HepG2 (cell line): ENCODE results near the gene EPB41L5. TPM values are rescaled to one million over a fixed set of nuclear protein-coding genes. Genes with fewer than 3 reads are reported as not detected.

Source experiments
- ARNTL ChIP-seq: sonication (generic); formaldehyde crosslinking; IDR thresholded peaks from 2 replicates; pipeline ENCODE4 v1.4.0; 2020; ENCODE audit warnings: mild to moderate bottlenecking, missing genetic modification reagents
- ATF2 ChIP-seq: sonication (generic); formaldehyde crosslinking; IDR thresholded peaks from 2 replicates; pipeline ENCODE4 v1.4.0; 2020; ENCODE audit warnings: missing genetic modification reagents
- FIP1L1 ChIP-seq: fragments of 200-400 bp; formaldehyde crosslinking; IDR thresholded peaks from 2 replicates; pipeline ENCODE4 v1.6.1; 2018; ENCODE audit warnings: low read depth, mild to moderate bottlenecking, low read length, moderate library complexity, borderline replicate concordance; ENCODE audit not compliant: insufficient read depth
- FOXK1 ChIP-seq: sonication (generic); formaldehyde crosslinking; IDR thresholded peaks from 2 replicates; pipeline ENCODE4 v1.4.0; 2020; ENCODE audit warnings: low read depth, missing genetic modification reagents, borderline replicate concordance
- FOXK2 ChIP-seq: fragments of 450-650 bp; IDR thresholded peaks from 2 replicates; pipeline ENCODE4 v1.6.1; 2016
- GPN1 ChIP-seq: sonication (generic); formaldehyde crosslinking; IDR thresholded peaks from 2 replicates; pipeline ENCODE4 v1.5.1; 2020; ENCODE audit warnings: missing genetic modification reagents, borderline replicate concordance
- JUN ChIP-seq: sonication (generic); formaldehyde crosslinking; IDR thresholded peaks from 2 replicates; pipeline ENCODE4 v1.4.0; 2020; ENCODE audit warnings: mild to moderate bottlenecking, missing genetic modification reagents
- MXI1 ChIP-seq: IDR thresholded peaks from 3 replicates; pipeline ENCODE4 v1.6.1; 2012; ENCODE audit warnings: low read depth, low read length, inconsistent platforms, borderline replicate concordance
- POLR2AphosphoS2 ChIP-seq: IDR thresholded peaks from 2 replicates; pipeline ENCODE4 v1.6.1; 2011; ENCODE audit warnings: low read depth, low read length, improper control_type of control experiment
- RARA ChIP-seq: IDR thresholded peaks from 2 replicates; pipeline ENCODE4 v1.6.1; 2016; ENCODE audit warnings: missing genetic modification reagents, missing compliant biosample characterization
- SATB2 ChIP-seq: sonication (generic); formaldehyde crosslinking; IDR thresholded peaks from 2 replicates; pipeline ENCODE4 v1.5.0; 2020; ENCODE audit warnings: missing genetic modification reagents
- SIN3B ChIP-seq: fragments of 150-350 bp; IDR thresholded peaks from 2 replicates; pipeline ENCODE4 v1.6.1; 2014; ENCODE audit warnings: low read length
- SMAD3 ChIP-seq: sonication (generic); formaldehyde crosslinking; IDR thresholded peaks from 2 replicates; pipeline ENCODE4 v1.4.0; 2020; ENCODE audit warnings: missing genetic modification reagents
- TCF7L2 ChIP-seq: IDR thresholded peaks from 2 replicates; pipeline ENCODE4 v1.6.1; 2011; ENCODE audit warnings: mild to moderate bottlenecking, low read depth, low read length, moderate library complexity
- TGIF2 ChIP-seq: IDR thresholded peaks from 2 replicates; pipeline ENCODE4 v1.6.1; 2016; ENCODE audit warnings: control low read depth, missing compliant biosample characterization
- ZNF260 ChIP-seq: sonication (generic); formaldehyde crosslinking; IDR thresholded peaks from 2 replicates; pipeline ENCODE4 v1.4.0; 2020; ENCODE audit warnings: missing genetic modification reagents, low read depth, mild to moderate bottlenecking, borderline replicate concordance
- ZNF383 ChIP-seq: sonication (generic); formaldehyde crosslinking; IDR thresholded peaks from 2 replicates; pipeline ENCODE4 v1.4.0; 2020; ENCODE audit warnings: missing genetic modification reagents, mild to moderate bottlenecking, borderline replicate concordance
- ZNF569 ChIP-seq: sonication (generic); formaldehyde crosslinking; IDR thresholded peaks from 2 replicates; pipeline ENCODE4 v1.5.0; 2020; ENCODE audit warnings: mild to moderate bottlenecking, missing genetic modification reagents, moderate library complexity, borderline replicate concordance
- ZNF577 ChIP-seq: sonication (generic); formaldehyde crosslinking; IDR thresholded peaks from 2 replicates; pipeline ENCODE4 v1.4.0; 2020; ENCODE audit warnings: mild to moderate bottlenecking, low read depth, missing genetic modification reagents, borderline replicate concordance
- ZNF598 ChIP-seq: sonication (generic); formaldehyde crosslinking; IDR thresholded peaks from 2 replicates; pipeline ENCODE4 v1.5.1; 2020; ENCODE audit warnings: mild to moderate bottlenecking, missing genetic modification reagents, borderline replicate concordance
- ZNF704 ChIP-seq: sonication (generic); formaldehyde crosslinking; IDR thresholded peaks from 2 replicates; pipeline ENCODE4 v1.8.1; 2023; ENCODE audit warnings: mild to moderate bottlenecking, inconsistent platforms, moderate library complexity, missing genetic modification reagents, borderline replicate concordance
- ZSCAN12 ChIP-seq: sonication (generic); formaldehyde crosslinking; IDR thresholded peaks from 2 replicates; pipeline ENCODE4 v1.9.0; 2021; ENCODE audit warnings: mild to moderate bottlenecking, missing genetic modification reagents
- polyA plus RNA-seq, 8 experiments: library from polyadenylated mRNA; depleted of rRNA in 3 of 8; stranded (reverse) in 7 of 8; unstranded in 1 of 8; fragments of >200 nt; fragmentation: Illumina TruSeq in 4 of 8; extraction: Trizol in 4 of 8; gene quantifications; 2 replicates each; pipeline versions ENCODE4 v1.2.1 to v1.2.3, GENCODE V29; 2011 to 2016; ENCODE audit warnings: low read depth in 4 of 8, missing spikeins in 1 of 8, mixed read lengths in 1 of 8; ENCODE audit not compliant: insufficient read depth in 1 of 8
- total RNA-seq, 5 experiments: library from RNA; depleted of rRNA; stranded (reverse); fragments of >200 nt; fragmentation: Illumina TruSeq; extraction: Trizol; gene quantifications; 2 replicates each; pipeline ENCODE4 v1.2.3, GENCODE V29; 2016; ENCODE audit warnings: low read depth in 1 of 5
- TF ChIP-seq, protein P1 (sequence below): sonication (generic); formaldehyde crosslinking; IDR thresholded peaks from 2 replicates; pipeline ENCODE4 v1.4.0; 2020; ENCODE audit warnings: missing genetic modification reagents
- TF ChIP-seq, protein P2 (sequence below): fragments of 450-650 bp; IDR thresholded peaks from 2 replicates; pipeline ENCODE4 v1.6.1; 2016

Gene EPB41L5
- total and polyA plus RNA-seq, 2 of the 13 experiments (the other 11 are each of a cell fraction or from before 2014, with no cell fraction given): 40.5 to 47.5 TPM

DNA sequence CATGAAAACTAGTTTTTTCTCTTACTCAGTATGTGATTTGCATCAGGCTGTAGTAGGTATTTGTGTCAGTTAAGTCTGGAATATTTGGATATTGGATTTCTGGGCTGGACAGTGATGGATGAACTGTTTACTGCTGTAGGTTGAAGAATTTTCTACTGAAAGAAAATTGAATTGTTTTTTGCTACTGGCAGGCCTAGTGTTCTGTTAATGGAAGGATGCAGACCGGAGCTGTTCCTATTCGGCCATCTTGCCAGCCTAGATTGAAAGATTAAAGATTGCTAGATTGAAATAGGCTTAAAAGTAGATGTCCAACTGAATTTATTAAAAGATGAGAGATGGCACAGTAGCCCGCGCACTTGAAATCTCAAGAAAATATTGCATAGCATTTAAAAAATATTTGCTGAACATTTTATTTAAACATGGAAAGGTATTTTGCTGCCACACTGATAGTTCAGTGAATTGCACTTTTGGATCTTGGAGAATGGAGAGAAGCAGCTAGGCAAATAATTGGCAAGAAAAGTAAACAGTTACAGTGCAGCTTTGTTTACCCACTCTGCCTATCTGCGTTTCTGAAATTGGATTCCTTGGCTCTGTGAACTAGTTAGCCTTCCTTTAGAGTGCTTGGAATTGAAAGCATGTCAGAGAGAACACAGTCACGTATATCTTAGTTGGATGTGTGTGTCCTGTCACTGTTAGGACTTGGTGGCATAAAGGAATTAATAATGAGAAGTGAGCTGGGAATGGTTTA is 54.1 kb downstream of the EPB41L5 start (continued):
- TF ChIP-seq ATF2 (CRISPR knock-in tag) (peak; percentile 84), ZSCAN12 (CRISPR knock-in tag) (no peak), ZNF569 (CRISPR knock-in tag) (no peak), ZNF383 (CRISPR knock-in tag) (no peak), TGIF2 (CRISPR knock-in tag) (peak; percentile 86), RARA (CRISPR knock-in tag) (peak; percentile 79), JUN (peak; percentile 54; the same call in 1 of the 2 replicates), FIP1L1 (no peak), ARNTL (CRISPR knock-in tag) (peak; percentile 53; the same call in 1 of the 2 replicates), MXI1 (peak; percentile 26; the same call in 1 of the 3 replicates), ZNF598 (no peak), ZNF577 (CRISPR knock-in tag) (no peak), SMAD3 (CRISPR knock-in tag) (peak; percentile 96), POLR2AphosphoS2 (no peak), FOXK2 (peak; percentile 81), ZNF704 (CRISPR knock-in tag) (no peak), ZNF260 (CRISPR knock-in tag) (no peak), FOXK1 (CRISPR knock-in tag) (peak; percentile 92), SIN3B (0 out of 2 replicates have a peak, but pooled peaks have one; percentile 19), GPN1 (CRISPR knock-in tag) (no peak), TCF7L2 (no peak), SATB2 (CRISPR knock-in tag) (no peak)
- TF ChIP-seq, protein P1, sequence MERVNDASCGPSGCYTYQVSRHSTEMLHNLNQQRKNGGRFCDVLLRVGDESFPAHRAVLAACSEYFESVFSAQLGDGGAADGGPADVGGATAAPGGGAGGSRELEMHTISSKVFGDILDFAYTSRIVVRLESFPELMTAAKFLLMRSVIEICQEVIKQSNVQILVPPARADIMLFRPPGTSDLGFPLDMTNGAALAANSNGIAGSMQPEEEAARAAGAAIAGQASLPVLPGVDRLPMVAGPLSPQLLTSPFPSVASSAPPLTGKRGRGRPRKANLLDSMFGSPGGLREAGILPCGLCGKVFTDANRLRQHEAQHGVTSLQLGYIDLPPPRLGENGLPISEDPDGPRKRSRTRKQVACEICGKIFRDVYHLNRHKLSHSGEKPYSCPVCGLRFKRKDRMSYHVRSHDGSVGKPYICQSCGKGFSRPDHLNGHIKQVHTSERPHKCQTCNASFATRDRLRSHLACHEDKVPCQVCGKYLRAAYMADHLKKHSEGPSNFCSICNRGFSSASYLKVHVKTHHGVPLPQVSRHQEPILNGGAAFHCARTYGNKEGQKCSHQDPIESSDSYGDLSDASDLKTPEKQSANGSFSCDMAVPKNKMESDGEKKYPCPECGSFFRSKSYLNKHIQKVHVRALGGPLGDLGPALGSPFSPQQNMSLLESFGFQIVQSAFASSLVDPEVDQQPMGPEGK (CRISPR knock-in tag): peak; percentile 66
- TF ChIP-seq, protein P2, sequence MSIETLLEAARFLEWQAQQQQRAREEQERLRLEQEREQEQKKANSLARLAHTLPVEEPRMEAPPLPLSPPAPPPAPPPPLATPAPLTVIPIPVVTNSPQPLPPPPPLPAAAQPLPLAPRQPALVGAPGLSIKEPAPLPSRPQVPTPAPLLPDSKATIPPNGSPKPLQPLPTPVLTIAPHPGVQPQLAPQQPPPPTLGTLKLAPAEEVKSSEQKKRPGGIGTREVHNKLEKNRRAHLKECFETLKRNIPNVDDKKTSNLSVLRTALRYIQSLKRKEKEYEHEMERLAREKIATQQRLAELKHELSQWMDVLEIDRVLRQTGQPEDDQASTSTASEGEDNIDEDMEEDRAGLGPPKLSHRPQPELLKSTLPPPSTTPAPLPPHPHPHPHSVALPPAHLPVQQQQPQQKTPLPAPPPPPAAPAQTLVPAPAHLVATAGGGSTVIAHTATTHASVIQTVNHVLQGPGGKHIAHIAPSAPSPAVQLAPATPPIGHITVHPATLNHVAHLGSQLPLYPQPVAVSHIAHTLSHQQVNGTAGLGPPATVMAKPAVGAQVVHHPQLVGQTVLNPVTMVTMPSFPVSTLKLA: no peak; the same call in 1 of the 2 replicates
